Suprapubic skin (tissue), 4 donors: ENCODE measurements around the gene TGFB3. TPM values are rescaled to one million over a fixed set of nuclear protein-coding genes. Genes with fewer than 3 reads are reported as not detected.

ENCODE experiments used
- DNase-seq, 2 donors: peaks; one replicate each; pipeline ENCODE4 v3.0.0-alpha.2; 2019; ENCODE audit warnings: low spot score in 2 of 2
- H3K27ac ChIP-seq: fragments of 200-600 bp; sonication (generic); one replicate; pipeline ENCODE4 v1.5.1; 2019
- H3K27me3 ChIP-seq: fragments of 200-600 bp; sonication (generic); one replicate; pipeline ENCODE4 v1.5.1; 2019
- H3K36me3 ChIP-seq: fragments of 200-600 bp; sonication (generic); one replicate; pipeline ENCODE4 v1.5.1; 2019
- H3K4me1 ChIP-seq: fragments of 200-600 bp; sonication (generic); one replicate; pipeline ENCODE4 v1.5.1; 2019
- H3K4me3 ChIP-seq: fragments of 200-600 bp; sonication (generic); one replicate; pipeline ENCODE4 v1.5.1; 2019; ENCODE audit warnings: mild to moderate bottlenecking
- H3K9me3 ChIP-seq: fragments of 200-600 bp; sonication (generic); one replicate; pipeline ENCODE4 v1.5.1; 2019
- EP300 ChIP-seq: sonication (generic); formaldehyde crosslinking; IDR thresholded peaks from one replicate; pipeline ENCODE4 v1.6.1; 2017; ENCODE audit warnings: antibody characterized with exemption
- POLR2A ChIP-seq, 2 donors: fragments of 450-650 bp; IDR thresholded peaks; one replicate each; pipeline ENCODE4 v1.6.1; 2017; ENCODE audit warnings: antibody characterized with exemption in 2 of 2, mild to moderate bottlenecking in 2 of 2, moderate library complexity in 2 of 2
- POLR2AphosphoS5 ChIP-seq, 3 donors: sonication (generic); formaldehyde crosslinking; IDR thresholded peaks; one replicate each; pipeline ENCODE4 v1.6.1; 2017; ENCODE audit warnings: antibody characterized with exemption in 3 of 3
- WGBS: methylation state at CpG from one replicate; pipeline ENCODE4 v1.1.5; 2018; 5-methylcytosine and 5-hydroxymethylcytosine counted together
- total RNA-seq, 4 donors: library from RNA; depleted of rRNA; stranded (reverse); fragments of >200 nt; gene quantifications; one replicate each; pipeline ENCODE4 v1.1.0, GENCODE V29; 2016
- TF ChIP-seq, protein P1 (sequence below), 2 donors: fragments of 200-600 bp in 1 of 2; fragments of 450-650 bp in 1 of 2; sonication (generic) in 1 of 2; IDR thresholded peaks; one replicate each; pipeline ENCODE4 v1.5.1; 2016 to 2019; ENCODE audit warnings: antibody characterized with exemption in 2 of 2, mild to moderate bottlenecking in 1 of 2, moderate library complexity in 1 of 2

The TGFB3 gene
- total RNA-seq, 4 donors from 2014 or later: 3.3 to 6.4 (median 5.0) TPM

DNA sequence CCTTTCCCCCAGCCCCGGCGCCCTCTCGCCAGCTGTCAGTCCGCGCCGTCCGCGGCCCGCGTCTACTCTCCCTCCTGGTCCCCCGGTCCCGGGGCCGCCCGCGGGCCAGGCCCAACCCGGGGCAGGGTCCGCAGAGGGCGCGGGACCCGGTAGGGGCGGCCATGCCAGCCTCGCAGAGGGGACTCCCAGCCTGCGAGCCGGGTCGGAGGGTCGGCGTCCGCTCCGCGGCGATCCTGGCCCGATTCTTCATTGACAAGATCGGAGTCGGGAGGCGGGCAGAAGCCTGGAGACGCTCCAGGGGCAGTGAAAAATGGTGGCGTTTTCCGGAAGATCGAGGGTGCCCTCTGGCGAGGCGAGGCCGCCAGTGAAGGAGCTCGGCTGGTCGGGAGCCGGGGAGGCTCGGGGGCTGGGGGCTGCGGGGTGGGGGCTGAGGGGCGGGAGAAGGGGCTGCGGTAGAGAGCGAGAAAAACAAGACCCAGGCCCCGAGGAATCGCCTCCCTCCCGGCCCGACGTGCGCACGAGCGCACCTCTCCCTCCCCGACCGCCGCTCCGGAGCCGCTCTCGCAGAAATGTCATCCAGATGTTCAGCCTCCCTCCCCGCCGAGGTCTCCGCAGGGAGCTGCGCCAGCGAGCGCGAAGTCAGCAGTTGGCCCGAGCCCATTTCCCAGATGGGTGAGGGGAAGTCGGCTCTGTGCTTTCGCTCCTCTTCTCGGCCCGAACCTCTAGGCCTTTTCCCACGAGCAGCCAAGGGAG, 647 bp upstream of the TGFB3 start:
- 1% methylated on average over 27 of the region's 77 CpGs for WGBS
- no peaks in the 10 kb centered on the region for H3K27me3 ChIP-seq
- peak; percentile 92 to 94 for DNase-seq
- H3K4me3 ChIP-seq: peak overlapping the region; percentile 83
- no peak for TF ChIP-seq EP300
- TF ChIP-seq POLR2A (IDR thresholded peaks at IDR 0.05): no peak
- TF ChIP-seq, protein P1, sequence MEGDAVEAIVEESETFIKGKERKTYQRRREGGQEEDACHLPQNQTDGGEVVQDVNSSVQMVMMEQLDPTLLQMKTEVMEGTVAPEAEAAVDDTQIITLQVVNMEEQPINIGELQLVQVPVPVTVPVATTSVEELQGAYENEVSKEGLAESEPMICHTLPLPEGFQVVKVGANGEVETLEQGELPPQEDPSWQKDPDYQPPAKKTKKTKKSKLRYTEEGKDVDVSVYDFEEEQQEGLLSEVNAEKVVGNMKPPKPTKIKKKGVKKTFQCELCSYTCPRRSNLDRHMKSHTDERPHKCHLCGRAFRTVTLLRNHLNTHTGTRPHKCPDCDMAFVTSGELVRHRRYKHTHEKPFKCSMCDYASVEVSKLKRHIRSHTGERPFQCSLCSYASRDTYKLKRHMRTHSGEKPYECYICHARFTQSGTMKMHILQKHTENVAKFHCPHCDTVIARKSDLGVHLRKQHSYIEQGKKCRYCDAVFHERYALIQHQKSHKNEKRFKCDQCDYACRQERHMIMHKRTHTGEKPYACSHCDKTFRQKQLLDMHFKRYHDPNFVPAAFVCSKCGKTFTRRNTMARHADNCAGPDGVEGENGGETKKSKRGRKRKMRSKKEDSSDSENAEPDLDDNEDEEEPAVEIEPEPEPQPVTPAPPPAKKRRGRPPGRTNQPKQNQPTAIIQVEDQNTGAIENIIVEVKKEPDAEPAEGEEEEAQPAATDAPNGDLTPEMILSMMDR (IDR thresholded peaks at IDR 0.05): peak; percentile 4 to 75
- TF ChIP-seq POLR2AphosphoS5 (IDR thresholded peaks at IDR 0.05): no peak
- H3K27ac ChIP-seq: peak overlapping the region; percentile 93
- no peaks in the 10 kb centered on the region for H3K36me3 ChIP-seq
- H3K4me1 ChIP-seq: peaks cover 64% of the 10 kb centered on the region
- H3K9me3 ChIP-seq: no peaks in the 10 kb centered on the region

DNA sequence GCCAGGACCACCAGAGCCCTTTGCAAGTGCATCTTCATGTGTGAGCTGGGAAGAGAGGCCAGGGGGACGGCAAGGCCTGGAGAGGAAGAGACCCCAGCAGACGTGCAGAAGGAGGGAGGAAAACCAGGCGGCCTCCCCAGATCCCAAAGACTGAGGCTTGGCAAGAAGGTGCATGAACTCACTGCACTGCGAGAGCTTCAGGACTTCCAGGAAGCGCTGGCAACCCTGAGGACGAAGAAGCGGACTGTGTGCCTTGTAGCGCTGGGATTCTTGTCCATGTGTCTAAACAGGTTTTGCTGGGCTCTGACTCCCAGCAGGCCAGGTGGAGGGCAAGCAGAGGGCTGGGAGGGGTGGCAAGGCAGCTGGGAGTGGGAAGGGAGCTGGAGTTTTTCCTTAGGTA, 939 bp downstream of the TGFB3 start:
- 52% methylated on average over 8 of the region's 8 CpGs for WGBS
- Histone ChIP-seq H3K36me3 (no peaks in the 10 kb centered on the region), H3K27ac (peak overlapping the region; percentile 93), H3K27me3 (no peaks in the 10 kb centered on the region), H3K4me3 (peak overlapping the region; percentile 83), H3K4me1 (peaks cover 52% of the 10 kb centered on the region), H3K9me3 (no peaks in the 10 kb centered on the region)
- DNase-seq: no peak
- TF ChIP-seq EP300: no peak
- no peak for TF ChIP-seq POLR2AphosphoS5 (IDR thresholded peaks at IDR 0.05)
- no peak for TF ChIP-seq POLR2A (IDR thresholded peaks at IDR 0.05)
- TF ChIP-seq, protein P1 (IDR thresholded peaks at IDR 0.05): no peak

DNA sequence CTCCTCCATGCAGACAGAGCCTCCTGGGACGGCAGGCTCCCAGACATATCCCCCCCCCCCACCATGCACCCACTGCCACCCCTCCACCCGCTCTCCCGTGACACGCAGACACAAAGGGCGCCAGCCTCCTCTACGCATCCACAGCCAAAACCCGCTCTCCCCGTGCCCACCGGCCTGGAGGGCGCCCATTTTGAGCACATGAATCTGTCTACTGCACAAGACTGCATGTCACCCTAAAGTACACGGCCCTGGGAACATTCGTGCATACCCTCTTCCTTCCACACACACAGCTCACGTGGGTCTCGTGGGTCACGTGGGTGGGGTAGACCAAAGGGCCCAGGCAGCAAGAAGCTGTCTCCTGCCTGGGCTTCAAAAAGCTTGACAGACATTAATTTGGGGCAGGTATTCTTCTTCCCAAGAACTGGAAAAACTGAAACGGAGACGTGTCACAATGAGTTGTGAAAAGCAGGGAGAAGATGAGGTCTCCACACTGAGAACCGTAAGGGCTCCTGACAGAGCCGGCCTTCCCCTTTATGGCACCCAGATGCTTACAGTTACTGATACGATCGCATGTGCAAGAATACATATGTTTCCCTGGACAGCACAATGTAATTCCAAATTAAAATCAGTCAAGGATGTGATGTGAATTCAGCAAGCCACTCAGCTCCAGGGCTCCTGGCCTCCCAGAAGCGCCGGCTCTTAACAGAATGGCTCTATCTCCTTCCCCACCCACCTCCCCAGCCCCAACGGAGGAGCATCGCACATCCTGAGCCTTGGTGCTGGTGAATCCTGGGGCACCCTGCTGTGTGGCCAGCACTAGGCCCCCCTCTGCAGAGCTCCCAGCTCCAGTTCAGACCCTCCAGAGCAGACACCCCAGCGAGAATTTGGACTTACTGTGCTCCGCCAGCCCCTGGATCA, 1.9 kb downstream of the TGFB3 start:
- DNase-seq: no peak
- Histone ChIP-seq H3K9me3 (no peaks in the 10 kb centered on the region), H3K27me3 (no peaks in the 10 kb centered on the region), H3K4me1 (peaks cover 48% of the 10 kb centered on the region), H3K4me3 (peak overlapping the region; percentile 83), H3K36me3 (no peaks in the 10 kb centered on the region), H3K27ac (peak overlapping the region; percentile 93)
- TF ChIP-seq POLR2A (IDR thresholded peaks at IDR 0.05) (no peak), POLR2AphosphoS5 (IDR thresholded peaks at IDR 0.05) (no peak)
- TF ChIP-seq, protein P1 (IDR thresholded peaks at IDR 0.05): no peak
- WGBS: 57% methylated on average over 27 of the region's 27 CpGs

DNA sequence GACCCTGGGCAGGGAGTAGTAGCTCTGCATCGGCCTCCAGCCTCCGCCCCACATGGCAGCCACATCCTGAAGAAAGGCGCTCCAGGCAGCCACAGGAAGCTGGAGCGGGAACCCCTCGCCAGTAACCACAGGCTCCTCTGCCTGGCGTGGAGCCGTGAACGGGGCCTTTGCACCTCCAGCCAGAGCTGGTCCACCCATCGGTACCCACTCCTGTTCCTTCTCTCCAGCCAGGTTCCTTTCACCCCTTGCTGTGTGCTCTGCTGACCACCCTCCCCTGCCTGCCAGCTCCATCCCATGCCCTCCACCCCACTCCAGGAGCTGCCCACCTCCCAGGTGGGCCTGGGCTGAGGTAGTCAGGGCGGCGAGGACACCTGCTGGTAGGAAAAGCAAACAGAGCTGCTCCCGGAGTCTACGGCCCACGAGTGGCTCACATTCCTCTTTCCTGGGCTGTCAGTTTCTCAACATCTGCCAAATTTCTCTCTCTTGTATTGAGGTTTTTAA, 2.7 kb downstream of the TGFB3 start:
- no peak for DNase-seq
- WGBS: 50% methylated on average over 14 of the region's 14 CpGs
- TF ChIP-seq POLR2AphosphoS5 (IDR thresholded peaks at IDR 0.05): no peak
- TF ChIP-seq EP300: no peak
- TF ChIP-seq, protein P1 (IDR thresholded peaks at IDR 0.05): peak in 1 of 2 donors; percentile 38
- TF ChIP-seq POLR2A (IDR thresholded peaks at IDR 0.05): no peak
- no peaks in the 10 kb centered on the region for H3K36me3 ChIP-seq
- H3K4me1 ChIP-seq: peaks cover 48% of the 10 kb centered on the region
- no peaks in the 10 kb centered on the region for H3K9me3 ChIP-seq
- H3K4me3 ChIP-seq: peak overlapping the region; percentile 83
- no peak overlapping the region for H3K27ac ChIP-seq
- H3K27me3 ChIP-seq: no peaks in the 10 kb centered on the region

DNA sequence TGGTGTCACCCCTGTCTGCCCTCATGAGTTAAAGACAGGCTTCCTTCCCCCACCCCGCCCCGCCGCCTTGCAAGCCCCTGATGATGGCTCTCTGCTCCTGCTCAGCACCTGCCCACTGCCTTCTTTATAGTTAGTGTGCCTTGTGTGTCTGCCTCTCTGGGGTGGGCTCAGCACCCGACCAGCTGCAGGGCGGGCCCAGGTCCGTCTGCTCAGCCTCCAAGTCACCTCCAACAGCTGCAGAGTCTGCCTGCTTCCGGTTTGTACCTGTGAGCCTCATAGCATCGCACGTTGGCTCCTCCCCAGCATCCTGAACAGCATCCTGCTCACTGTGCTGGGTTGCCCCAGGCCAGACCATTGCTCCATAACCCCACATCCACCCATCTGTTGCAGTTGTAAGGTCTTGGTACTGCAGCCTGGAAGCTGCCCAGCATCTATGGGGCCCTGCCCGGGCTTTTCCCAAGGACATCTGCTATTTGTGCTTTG, 3.5 kb downstream of the TGFB3 start:
- no peaks in the 10 kb centered on the region for H3K36me3 ChIP-seq
- DNase-seq: no peak
- no peak overlapping the region for H3K4me3 ChIP-seq
- H3K27me3 ChIP-seq: no peaks in the 10 kb centered on the region
- H3K9me3 ChIP-seq: no peaks in the 10 kb centered on the region
- 74% methylated on average over 7 of the region's 10 CpGs for WGBS
- TF ChIP-seq EP300: no peak
- H3K27ac ChIP-seq: no peak overlapping the region
- H3K4me1 ChIP-seq: peaks cover 44% of the 10 kb centered on the region
